Measurements from ENCODE around the gene BCOR.

Gene BCOR

GRCh38 chrX:40097504-40098263 is at the start of gene BCOR:
TSS of gene BCOR (minus strand) at chrX:40097958. CDS start at chrX:40077929, 20,029 bp downstream.
- H3K9ac ChIP-seq (ENCODE audit: low read length), result peak within 1 kb of the TSS; percentile 44
- peak within 1 kb of the TSS; percentile 58 to 71 for H3K4me3 ChIP-seq (ENCODE audit: low read depth in 1 of 2, low read length in 2 of 2)
- H3K9me3 ChIP-seq (ENCODE audit: low read length), result no peaks in the 10 kb centered on the region
- H3K27ac ChIP-seq (ENCODE audit: low read depth, low read length), result peak within 1 kb of the TSS; percentile 79
- H3K36me3 ChIP-seq (ENCODE audit: insufficient read depth, low read length), result no peaks in the 10 kb centered on the region
- H3K4me1 ChIP-seq (ENCODE audit: insufficient read depth, low read length), result peaks cover 18% of the 10 kb centered on the region
- peaks cover 3 to 42% of the 10 kb centered on the region in 2 donors for H3K27me3 ChIP-seq (ENCODE audit: control insufficient read depth in 1 of 2, insufficient read depth in 2 of 2, low read length in 2 of 2)

- no peaks in the 10 kb centered on the region for H3K9me3 ChIP-seq (ENCODE audit: low read length)
- peaks cover 5% of the 10 kb centered on the region for H3K4me1 ChIP-seq (ENCODE audit: insufficient read depth, low read length)
- peak overlapping the region; percentile 31 to 52 for H3K4me3 ChIP-seq (ENCODE audit: low read depth in 1 of 2, low read length in 2 of 2)
- no peak overlapping the region for H3K27ac ChIP-seq (ENCODE audit: low read depth, low read length)
- H3K36me3 ChIP-seq (ENCODE audit: insufficient read depth, low read length), result no peaks in the 10 kb centered on the region
- no peak overlapping the region for H3K9ac ChIP-seq (ENCODE audit: low read length)
- H3K27me3 ChIP-seq (ENCODE audit: control insufficient read depth in 1 of 2, insufficient read depth in 2 of 2, low read length in 2 of 2), result peaks cover 4 to 47% of the 10 kb centered on the region in 2 donors
These were observed 49.6 kb upstream of the BCOR start for GRCh38 chrX:40147126-40147952.

- no peak overlapping the region for H3K9ac ChIP-seq (ENCODE audit: low read length)
- H3K36me3 ChIP-seq (ENCODE audit: insufficient read depth, low read length), result no peaks in the 10 kb centered on the region
- peak overlapping the region; percentile 70 for H3K27ac ChIP-seq (ENCODE audit: low read depth, low read length)
- peak overlapping the region; percentile 35 to 52 for H3K4me3 ChIP-seq (ENCODE audit: low read depth in 1 of 2, low read length in 2 of 2)
- H3K27me3 ChIP-seq (ENCODE audit: control insufficient read depth in 1 of 2, insufficient read depth in 2 of 2, low read length in 2 of 2), result peaks cover 4 to 43% of the 10 kb centered on the region in 2 donors
- H3K4me1 ChIP-seq (ENCODE audit: insufficient read depth, low read length), result peaks cover 13% of the 10 kb centered on the region
- no peaks in the 10 kb centered on the region for H3K9me3 ChIP-seq (ENCODE audit: low read length)
These were observed 48.7 kb upstream of the BCOR start for GRCh38 chrX:40146262-40147125.

GRCh38 chrX:40145923-40146261 is 48.1 kb upstream of the BCOR start:
- Histone ChIP-seq H3K4me3 (ENCODE audit: low read depth in 1 of 2, low read length in 2 of 2) (peak overlapping the region; percentile 35 to 52), H3K9me3 (ENCODE audit: low read length) (no peaks in the 10 kb centered on the region), H3K4me1 (ENCODE audit: insufficient read depth, low read length) (peaks cover 17% of the 10 kb centered on the region), H3K27ac (ENCODE audit: low read depth, low read length) (peak overlapping the region; percentile 70), H3K27me3 (ENCODE audit: control insufficient read depth in 1 of 2, insufficient read depth in 2 of 2, low read length in 2 of 2) (peaks cover 4 to 43% of the 10 kb centered on the region in 2 donors), H3K9ac (ENCODE audit: low read length) (no peak overlapping the region), H3K36me3 (ENCODE audit: insufficient read depth, low read length) (no peaks in the 10 kb centered on the region)

GRCh38 chrX:40145001-40145922 is 47.5 kb upstream of the BCOR start:
- Histone ChIP-seq H3K27ac (ENCODE audit: low read depth, low read length) (peak overlapping the region; percentile 70), H3K4me1 (ENCODE audit: insufficient read depth, low read length) (peaks cover 17% of the 10 kb centered on the region), H3K9me3 (ENCODE audit: low read length) (no peaks in the 10 kb centered on the region), H3K36me3 (ENCODE audit: insufficient read depth, low read length) (no peaks in the 10 kb centered on the region), H3K27me3 (ENCODE audit: control insufficient read depth in 1 of 2, insufficient read depth in 2 of 2, low read length in 2 of 2) (peaks cover 4 to 43% of the 10 kb centered on the region in 2 donors), H3K4me3 (ENCODE audit: low read depth in 1 of 2, low read length in 2 of 2) (peak overlapping the region; percentile 35 to 52), H3K9ac (ENCODE audit: low read length) (no peak overlapping the region)

- no peaks in the 10 kb centered on the region for H3K9me3 ChIP-seq (ENCODE audit: low read length)
- no peak overlapping the region for H3K4me3 ChIP-seq (ENCODE audit: low read depth in 1 of 2, low read length in 2 of 2)
- peaks cover 4 to 40% of the 10 kb centered on the region in 2 donors for H3K27me3 ChIP-seq (ENCODE audit: control insufficient read depth in 1 of 2, insufficient read depth in 2 of 2, low read length in 2 of 2)
- no peak overlapping the region for H3K9ac ChIP-seq (ENCODE audit: low read length)
- no peak overlapping the region for H3K27ac ChIP-seq (ENCODE audit: low read depth, low read length)
- no peaks in the 10 kb centered on the region for H3K36me3 ChIP-seq (ENCODE audit: insufficient read depth, low read length)
- H3K4me1 ChIP-seq (ENCODE audit: insufficient read depth, low read length), result peaks cover 17% of the 10 kb centered on the region
These were observed 46.8 kb upstream of the BCOR start for GRCh38 chrX:40144576-40144975.

GRCh38 chrX:40143987-40144386 is 46.2 kb upstream of the BCOR start:
- H3K9ac ChIP-seq (ENCODE audit: low read length), result no peak overlapping the region
- peaks cover 4 to 36% of the 10 kb centered on the region in 2 donors for H3K27me3 ChIP-seq (ENCODE audit: control insufficient read depth in 1 of 2, insufficient read depth in 2 of 2, low read length in 2 of 2)

GRCh38 chrX:40143001-40143400 is 45.2 kb upstream of the BCOR start:
- no peak overlapping the region for H3K27ac ChIP-seq (ENCODE audit: low read depth, low read length)
- no peak overlapping the region for H3K9ac ChIP-seq (ENCODE audit: low read length)
- peaks cover 4 to 33% of the 10 kb centered on the region in 2 donors for H3K27me3 ChIP-seq (ENCODE audit: control insufficient read depth in 1 of 2, insufficient read depth in 2 of 2, low read length in 2 of 2)
- no peaks in the 10 kb centered on the region for H3K9me3 ChIP-seq (ENCODE audit: low read length)
- H3K36me3 ChIP-seq (ENCODE audit: insufficient read depth, low read length), result no peaks in the 10 kb centered on the region
- H3K4me3 ChIP-seq (ENCODE audit: low read depth in 1 of 2, low read length in 2 of 2), result no peak overlapping the region
- H3K4me1 ChIP-seq (ENCODE audit: insufficient read depth, low read length), result peaks cover 17% of the 10 kb centered on the region

More at GRCh38 chrX:40143987-40144386, 46.2 kb upstream of the BCOR start:
- H3K36me3 ChIP-seq (ENCODE audit: insufficient read depth, low read length), result no peaks in the 10 kb centered on the region
- H3K4me3 ChIP-seq (ENCODE audit: low read depth in 1 of 2, low read length in 2 of 2), result no peak overlapping the region
- H3K4me1 ChIP-seq (ENCODE audit: insufficient read depth, low read length), result peaks cover 17% of the 10 kb centered on the region
- no peaks in the 10 kb centered on the region for H3K9me3 ChIP-seq (ENCODE audit: low read length)
- H3K27ac ChIP-seq (ENCODE audit: low read depth, low read length), result no peak overlapping the region

- no peaks in the 10 kb centered on the region for H3K36me3 ChIP-seq (ENCODE audit: insufficient read depth, low read length)
- peaks cover 17% of the 10 kb centered on the region for H3K4me1 ChIP-seq (ENCODE audit: insufficient read depth, low read length)
- no peak overlapping the region for H3K9ac ChIP-seq (ENCODE audit: low read length)
- H3K9me3 ChIP-seq (ENCODE audit: low read length), result no peaks in the 10 kb centered on the region
- peaks cover 4 to 27% of the 10 kb centered on the region in 2 donors for H3K27me3 ChIP-seq (ENCODE audit: control insufficient read depth in 1 of 2, insufficient read depth in 2 of 2, low read length in 2 of 2)
- H3K27ac ChIP-seq (ENCODE audit: low read depth, low read length), result peak overlapping the region; percentile 12
- no peak overlapping the region for H3K4me3 ChIP-seq (ENCODE audit: low read depth in 1 of 2, low read length in 2 of 2)
These were observed 44.7 kb upstream of the BCOR start for GRCh38 chrX:40142417-40142816.

- peaks cover 12% of the 10 kb centered on the region for H3K4me1 ChIP-seq (ENCODE audit: insufficient read depth, low read length)
- H3K27ac ChIP-seq (ENCODE audit: low read depth, low read length), result peak overlapping the region; percentile 41
- H3K4me3 ChIP-seq (ENCODE audit: low read depth in 1 of 2, low read length in 2 of 2), result no peak overlapping the region
- H3K9ac ChIP-seq (ENCODE audit: low read length), result no peak overlapping the region
- no peaks in the 10 kb centered on the region for H3K9me3 ChIP-seq (ENCODE audit: low read length)
- H3K27me3 ChIP-seq (ENCODE audit: control insufficient read depth in 1 of 2, insufficient read depth in 2 of 2, low read length in 2 of 2), result peaks cover 0 to 13% of the 10 kb centered on the region in 2 donors
- H3K36me3 ChIP-seq (ENCODE audit: insufficient read depth, low read length), result no peaks in the 10 kb centered on the region
These were observed 43.1 kb upstream of the BCOR start for GRCh38 chrX:40140706-40141499.

Data from muscle layer of colon (tissue), 2 donors.